Measurements from ENCODE around the gene C5orf58.

Gene C5orf58

DNA sequence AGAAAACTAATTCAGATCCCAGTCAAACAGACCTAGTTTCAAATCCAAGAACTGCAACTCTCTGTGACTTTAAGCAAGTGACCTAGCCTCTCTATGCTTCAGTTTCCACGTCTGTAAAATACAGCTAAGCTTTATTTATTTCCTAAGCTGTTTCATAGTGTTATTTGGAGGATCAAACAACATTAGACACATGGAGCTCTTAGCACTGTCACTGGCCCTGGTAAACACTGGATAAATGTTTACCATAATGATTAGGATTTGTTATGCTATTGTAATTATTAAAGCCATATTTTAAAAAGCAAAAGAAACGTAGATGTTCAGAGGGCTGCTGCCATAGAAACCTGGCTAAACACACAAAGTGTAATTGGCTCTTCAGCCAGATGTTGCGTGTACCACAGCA, 26.6 kb upstream of the C5orf58 start:
- TF ChIP-seq ZFP30 (CRISPR knock-in tag; IDR thresholded peaks at IDR 0.05), result no peak
- TF ChIP-seq POU6F1 (CRISPR knock-in tag; IDR thresholded peaks at IDR 0.05; ENCODE audit: borderline replicate concordance, low read depth), result no peak
- no peak for TF ChIP-seq SNAI2 (CRISPR knock-in tag; IDR thresholded peaks at IDR 0.05)
- TF ChIP-seq TCF4 (CRISPR knock-in tag; IDR thresholded peaks at IDR 0.05; ENCODE audit: borderline replicate concordance), result no peak
- TF ChIP-seq PATZ1 (CRISPR knock-in tag; IDR thresholded peaks at IDR 0.05; ENCODE audit: borderline replicate concordance), result no peak
- no peak for TF ChIP-seq ZNF70 (CRISPR knock-in tag; IDR thresholded peaks at IDR 0.05)
- no peak for TF ChIP-seq PPARA (CRISPR knock-in tag; IDR thresholded peaks at IDR 0.05; ENCODE audit: borderline replicate concordance)
- TF ChIP-seq BACH2 (CRISPR knock-in tag; IDR thresholded peaks at IDR 0.05; ENCODE audit: borderline replicate concordance), result no peak
- no peak for TF ChIP-seq ZFP3 (CRISPR knock-in tag; IDR thresholded peaks at IDR 0.05)
- no peak for TF ChIP-seq ZNF565 (CRISPR knock-in tag; conservative IDR thresholded peaks at IDR 0.05; ENCODE audit: low read depth)
- no peak for TF ChIP-seq TSHZ2 (CRISPR knock-in tag; IDR thresholded peaks at IDR 0.05)
- TF ChIP-seq ISL1 (CRISPR knock-in tag; IDR thresholded peaks at IDR 0.05), result no peak
- TF ChIP-seq ESRRG (CRISPR knock-in tag; IDR thresholded peaks at IDR 0.05), result no peak
- TF ChIP-seq, protein P1, sequence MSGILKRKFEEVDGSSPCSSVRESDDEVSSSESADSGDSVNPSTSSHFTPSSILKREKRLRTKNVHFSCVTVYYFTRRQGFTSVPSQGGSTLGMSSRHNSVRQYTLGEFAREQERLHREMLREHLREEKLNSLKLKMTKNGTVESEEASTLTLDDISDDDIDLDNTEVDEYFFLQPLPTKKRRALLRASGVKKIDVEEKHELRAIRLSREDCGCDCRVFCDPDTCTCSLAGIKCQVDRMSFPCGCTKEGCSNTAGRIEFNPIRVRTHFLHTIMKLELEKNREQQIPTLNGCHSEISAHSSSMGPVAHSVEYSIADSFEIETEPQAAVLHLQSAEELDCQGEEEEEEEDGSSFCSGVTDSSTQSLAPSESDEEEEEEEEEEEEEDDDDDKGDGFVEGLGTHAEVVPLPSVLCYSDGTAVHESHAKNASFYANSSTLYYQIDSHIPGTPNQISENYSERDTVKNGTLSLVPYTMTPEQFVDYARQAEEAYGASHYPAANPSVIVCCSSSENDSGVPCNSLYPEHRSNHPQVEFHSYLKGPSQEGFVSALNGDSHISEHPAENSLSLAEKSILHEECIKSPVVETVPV (CRISPR knock-in tag; IDR thresholded peaks at IDR 0.05), result no peak
- TF ChIP-seq ARNTL (CRISPR knock-in tag; IDR thresholded peaks at IDR 0.05; ENCODE audit: borderline replicate concordance, low read depth), result no peak
- no peak for TF ChIP-seq TOX (CRISPR knock-in tag; IDR thresholded peaks at IDR 0.05; ENCODE audit: borderline replicate concordance)
- ATAC-seq, result no peak

- no peak for ATAC-seq
Measured at GRCh38 chr5:170206958-170207357, 25.8 kb upstream of the C5orf58 start.

More at GRCh38 chr5:170206958-170207357, 25.8 kb upstream of the C5orf58 start:
- TF ChIP-seq ZNF565 (CRISPR knock-in tag; conservative IDR thresholded peaks at IDR 0.05; ENCODE audit: low read depth), result no peak
- TF ChIP-seq ZNF8 (CRISPR knock-in tag; IDR thresholded peaks at IDR 0.05), result no peak
- TF ChIP-seq OSR1 (CRISPR knock-in tag; IDR thresholded peaks at IDR 0.05), result no peak
- TF ChIP-seq, protein P2, sequence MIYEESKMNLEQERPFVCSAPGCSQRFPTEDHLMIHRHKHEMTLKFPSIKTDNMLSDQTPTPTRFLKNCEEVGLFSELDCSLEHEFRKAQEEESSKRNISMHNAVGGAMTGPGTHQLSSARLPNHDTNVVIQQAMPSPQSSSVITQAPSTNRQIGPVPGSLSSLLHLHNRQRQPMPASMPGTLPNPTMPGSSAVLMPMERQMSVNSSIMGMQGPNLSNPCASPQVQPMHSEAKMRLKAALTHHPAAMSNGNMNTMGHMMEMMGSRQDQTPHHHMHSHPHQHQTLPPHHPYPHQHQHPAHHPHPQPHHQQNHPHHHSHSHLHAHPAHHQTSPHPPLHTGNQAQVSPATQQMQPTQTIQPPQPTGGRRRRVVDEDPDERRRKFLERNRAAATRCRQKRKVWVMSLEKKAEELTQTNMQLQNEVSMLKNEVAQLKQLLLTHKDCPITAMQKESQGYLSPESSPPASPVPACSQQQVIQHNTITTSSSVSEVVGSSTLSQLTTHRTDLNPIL (CRISPR knock-in tag; IDR thresholded peaks at IDR 0.05; ENCODE audit: low read depth), result no peak
- no peak for TF ChIP-seq ISL1 (CRISPR knock-in tag; IDR thresholded peaks at IDR 0.05)
- no peak for TF ChIP-seq ZFP30 (CRISPR knock-in tag; IDR thresholded peaks at IDR 0.05)
- TF ChIP-seq SNAI2 (CRISPR knock-in tag; IDR thresholded peaks at IDR 0.05), result no peak
- no peak for TF ChIP-seq PPARA (CRISPR knock-in tag; IDR thresholded peaks at IDR 0.05; ENCODE audit: borderline replicate concordance)
- TF ChIP-seq POU6F1 (CRISPR knock-in tag; IDR thresholded peaks at IDR 0.05; ENCODE audit: borderline replicate concordance, low read depth), result no peak
- no peak for TF ChIP-seq ZFP3 (CRISPR knock-in tag; IDR thresholded peaks at IDR 0.05)
- TF ChIP-seq ESRRG (CRISPR knock-in tag; IDR thresholded peaks at IDR 0.05), result no peak
- TF ChIP-seq ZNF70 (CRISPR knock-in tag; IDR thresholded peaks at IDR 0.05), result no peak
- TF ChIP-seq BACH2 (CRISPR knock-in tag; IDR thresholded peaks at IDR 0.05; ENCODE audit: borderline replicate concordance), result no peak
- TF ChIP-seq TSHZ2 (CRISPR knock-in tag; IDR thresholded peaks at IDR 0.05), result no peak
